ENCODE results near the gene NAV2. TPM values are rescaled to one million over a fixed set of nuclear protein-coding genes. Genes with fewer than 3 reads are reported as not detected.
A peak's percentile ranks its signal among the peaks of the same experiment; 100 is the strongest.

The NAV2 gene
- total RNA-seq, 1 donor from 2014 or later = 44.8 TPM

DNA sequence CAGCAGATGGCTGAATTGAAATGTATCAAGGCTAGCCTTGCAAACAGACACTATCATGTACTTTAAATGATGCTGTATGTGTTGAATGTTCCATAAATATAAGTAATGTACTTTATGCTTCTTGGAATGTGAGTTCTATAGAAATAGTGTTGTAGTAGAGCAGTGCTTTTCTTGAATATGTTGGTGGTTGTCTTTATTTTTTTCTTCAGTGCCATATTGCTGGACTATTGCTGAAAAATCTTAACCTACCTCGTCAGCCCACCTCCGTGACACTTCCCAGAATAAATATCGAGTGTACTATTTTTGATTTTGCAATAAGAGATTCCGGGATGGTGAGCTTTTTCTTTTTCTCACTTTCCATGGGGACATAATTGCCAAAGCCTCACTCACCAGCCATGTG lies 153.9 kb downstream of the NAV2 start:
- ATAC-seq (no peak), DNase-seq (no peak)
- Histone ChIP-seq H3K27ac (no peak overlapping the region), H3K9me3 (no peaks in the 10 kb centered on the region), H3K27me3 (no peaks in the 10 kb centered on the region), H3K36me3 (no peaks in the 10 kb centered on the region), H3K4me3 (no peak overlapping the region), H3K4me1 (no peaks in the 10 kb centered on the region)
- intact Hi-C loops (cut with DNase I) = no loop called here
- TF ChIP-seq, protein P1, sequence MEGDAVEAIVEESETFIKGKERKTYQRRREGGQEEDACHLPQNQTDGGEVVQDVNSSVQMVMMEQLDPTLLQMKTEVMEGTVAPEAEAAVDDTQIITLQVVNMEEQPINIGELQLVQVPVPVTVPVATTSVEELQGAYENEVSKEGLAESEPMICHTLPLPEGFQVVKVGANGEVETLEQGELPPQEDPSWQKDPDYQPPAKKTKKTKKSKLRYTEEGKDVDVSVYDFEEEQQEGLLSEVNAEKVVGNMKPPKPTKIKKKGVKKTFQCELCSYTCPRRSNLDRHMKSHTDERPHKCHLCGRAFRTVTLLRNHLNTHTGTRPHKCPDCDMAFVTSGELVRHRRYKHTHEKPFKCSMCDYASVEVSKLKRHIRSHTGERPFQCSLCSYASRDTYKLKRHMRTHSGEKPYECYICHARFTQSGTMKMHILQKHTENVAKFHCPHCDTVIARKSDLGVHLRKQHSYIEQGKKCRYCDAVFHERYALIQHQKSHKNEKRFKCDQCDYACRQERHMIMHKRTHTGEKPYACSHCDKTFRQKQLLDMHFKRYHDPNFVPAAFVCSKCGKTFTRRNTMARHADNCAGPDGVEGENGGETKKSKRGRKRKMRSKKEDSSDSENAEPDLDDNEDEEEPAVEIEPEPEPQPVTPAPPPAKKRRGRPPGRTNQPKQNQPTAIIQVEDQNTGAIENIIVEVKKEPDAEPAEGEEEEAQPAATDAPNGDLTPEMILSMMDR (IDR thresholded peaks at IDR 0.05) = no peak

DNA sequence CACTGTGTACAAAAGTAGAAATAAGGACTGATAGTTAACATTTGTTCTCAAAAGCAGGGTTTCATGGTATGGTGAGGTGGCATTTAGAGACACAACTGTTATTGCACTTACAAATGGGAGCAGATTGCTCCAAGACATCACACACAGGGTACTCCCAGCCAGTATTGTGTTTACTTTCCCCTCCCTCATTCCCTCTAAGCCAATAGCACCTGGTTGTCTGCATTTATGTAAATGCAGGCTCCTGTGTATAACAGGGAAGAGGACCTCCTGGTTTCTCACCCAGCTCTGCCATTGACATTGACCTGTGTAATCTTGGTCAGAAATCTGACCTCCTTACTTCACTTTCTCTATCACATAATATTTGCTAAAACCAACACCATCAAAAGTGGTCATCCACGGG lies 154.4 kb downstream of the NAV2 start:
- Histone ChIP-seq H3K4me3 (no peak overlapping the region), H3K4me1 (no peaks in the 10 kb centered on the region), H3K9me3 (no peaks in the 10 kb centered on the region), H3K27ac (no peak overlapping the region), H3K36me3 (no peaks in the 10 kb centered on the region), H3K27me3 (no peaks in the 10 kb centered on the region)
- intact Hi-C loops (cut with DNase I) = no loop called here
- TF ChIP-seq, protein P1 (IDR thresholded peaks at IDR 0.05) = no peak
- ATAC-seq = no peak
- no peak for DNase-seq

DNA sequence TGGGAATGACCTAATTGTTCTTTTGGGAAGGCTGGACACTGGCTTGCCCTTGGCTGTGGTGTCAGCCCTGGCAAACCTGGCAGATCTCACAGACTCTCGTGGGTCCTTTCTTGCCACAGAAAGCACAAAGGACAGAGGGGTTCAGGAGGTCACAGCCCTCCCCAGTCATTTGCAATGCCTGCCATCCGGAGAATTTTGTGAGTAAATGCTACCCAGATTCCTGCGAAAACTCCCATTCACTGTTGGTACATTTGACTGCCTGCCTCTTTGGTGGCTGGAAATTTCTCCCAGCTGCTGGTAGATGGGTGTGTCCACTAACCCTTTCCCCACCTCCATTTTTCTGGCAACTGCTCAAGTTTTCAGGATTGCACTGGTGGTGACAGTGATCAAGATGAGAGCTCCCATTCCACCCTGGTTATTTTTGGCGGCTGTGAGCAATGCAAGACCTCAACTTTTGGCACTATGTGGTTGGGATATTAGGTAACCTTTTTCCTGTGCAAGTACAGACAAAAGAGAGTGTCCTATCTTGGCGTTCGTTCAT lies 155.7 kb downstream of the NAV2 start:
- no peak overlapping the region for H3K4me3 ChIP-seq
- no peak for DNase-seq
- ATAC-seq = peak; percentile 35
- no peaks in the 10 kb centered on the region for H3K36me3 ChIP-seq
- H3K9me3 ChIP-seq = no peaks in the 10 kb centered on the region
- no peak overlapping the region for H3K27ac ChIP-seq
- intact Hi-C loops (cut with DNase I) = no loop called here
- TF ChIP-seq, protein P1 (IDR thresholded peaks at IDR 0.05) = no peak
- H3K4me1 ChIP-seq = no peaks in the 10 kb centered on the region
- H3K27me3 ChIP-seq = no peaks in the 10 kb centered on the region

DNA sequence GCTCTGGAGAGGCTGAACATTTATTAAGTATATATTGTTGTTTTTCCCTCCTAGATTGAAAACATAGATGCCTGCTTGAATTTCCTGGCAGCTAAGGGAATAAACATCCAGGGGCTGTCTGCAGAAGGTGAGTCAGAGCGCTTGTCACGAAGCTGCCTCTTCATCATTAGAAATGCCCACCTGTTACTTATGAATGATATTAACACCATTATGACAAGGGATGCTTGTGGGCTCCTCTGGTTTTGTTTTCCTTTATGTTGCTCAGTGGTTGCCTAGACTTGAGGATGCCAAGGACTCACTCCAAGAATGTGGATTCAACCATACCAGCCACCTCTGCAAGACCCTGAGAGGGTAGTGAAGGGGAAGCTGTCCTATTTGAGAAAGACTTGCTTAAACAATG lies 156.2 kb downstream of the NAV2 start:
- ATAC-seq (no peak), DNase-seq (no peak)
- Histone ChIP-seq H3K9me3 (no peaks in the 10 kb centered on the region), H3K4me3 (no peak overlapping the region), H3K36me3 (no peaks in the 10 kb centered on the region), H3K27ac (no peak overlapping the region), H3K27me3 (no peaks in the 10 kb centered on the region), H3K4me1 (no peaks in the 10 kb centered on the region)
- TF ChIP-seq, protein P1 (IDR thresholded peaks at IDR 0.05) = no peak
- intact Hi-C loops (cut with DNase I) = no loop called here

DNA sequence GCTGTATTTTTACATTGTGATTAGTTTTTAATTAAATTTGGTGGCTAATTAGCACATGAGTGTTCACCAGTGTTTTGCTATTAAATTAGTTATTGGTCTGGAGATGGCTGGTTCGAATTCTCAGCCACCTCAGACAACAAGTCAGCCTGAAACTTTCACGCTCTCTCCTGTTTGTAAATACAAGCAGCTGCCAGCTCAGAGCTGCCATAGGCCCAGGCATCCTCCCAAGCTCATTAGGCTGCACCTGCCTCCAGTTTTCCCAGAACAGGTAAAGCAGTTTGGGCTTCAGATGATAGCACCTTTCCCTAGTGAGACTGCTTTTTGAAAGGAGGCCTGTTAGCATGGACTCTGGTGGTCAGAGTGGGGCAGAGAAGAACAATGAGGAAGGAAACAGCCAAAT lies 156.8 kb downstream of the NAV2 start:
- Histone ChIP-seq H3K4me1 (no peaks in the 10 kb centered on the region), H3K9me3 (no peaks in the 10 kb centered on the region), H3K27me3 (no peaks in the 10 kb centered on the region), H3K4me3 (no peak overlapping the region), H3K27ac (no peak overlapping the region), H3K36me3 (no peaks in the 10 kb centered on the region)
- DNase-seq = no peak
- no peak for ATAC-seq
- intact Hi-C loops (cut with DNase I) = no loop called here
- TF ChIP-seq, protein P1 (IDR thresholded peaks at IDR 0.05) = no peak

Measured in upper lobe of right lung (tissue), 1 donor.